ENCODE results near the gene RNF224.

The RNF224 gene

GRCh38 chr9:137217276-137218211 lies 9.8 kb upstream of the RNF224 start:
- TF ChIP-seq CTCF (IDR thresholded peaks at IDR 0.05; ENCODE audit: extremely low read depth, missing control alignments) = no peak
- DNase-seq (ENCODE audit: low spot score) = no peak

- DNase-seq (ENCODE audit: low spot score) = no peak
- no peak for TF ChIP-seq CTCF (IDR thresholded peaks at IDR 0.05; ENCODE audit: extremely low read depth, missing control alignments)
Measured at GRCh38 chr9:137218212-137218753, 9.0 kb upstream of the RNF224 start.

GRCh38 chr9:137218754-137219271 lies 8.5 kb upstream of the RNF224 start:
- TF ChIP-seq CTCF (IDR thresholded peaks at IDR 0.05; ENCODE audit: extremely low read depth, missing control alignments) = no peak
- DNase-seq (ENCODE audit: low spot score) = no peak

- TF ChIP-seq CTCF (IDR thresholded peaks at IDR 0.05; ENCODE audit: extremely low read depth, missing control alignments) = no peak
- DNase-seq (ENCODE audit: low spot score) = no peak
Measured at GRCh38 chr9:137219757-137220316, 7.5 kb upstream of the RNF224 start.

- DNase-seq (ENCODE audit: low spot score) = no peak
- no peak for TF ChIP-seq CTCF (IDR thresholded peaks at IDR 0.05; ENCODE audit: extremely low read depth, missing control alignments)
Measured at GRCh38 chr9:137220317-137221094, 6.8 kb upstream of the RNF224 start.

- DNase-seq (ENCODE audit: low spot score) = no peak
- no peak for TF ChIP-seq CTCF (IDR thresholded peaks at IDR 0.05; ENCODE audit: extremely low read depth, missing control alignments)
Measured at GRCh38 chr9:137221095-137221505, 6.2 kb upstream of the RNF224 start.

Measured in GM20000 (cell line).